HG03442 (cell line): ENCODE measurements around the gene PPP2R5A.
"Not testable (repeated sequence)": the region's sequence is repeated elsewhere in the genome, so short reads cannot be mapped to it uniquely, and the experiment has no call there.

Experiments used
- ATAC-seq: cut with Tn5 transposase; IDR thresholded peaks from one replicate; pipeline ENCODE4 v1.9.1; 2021; ENCODE audit warnings: mild to moderate bottlenecking, moderate library complexity; ENCODE audit not compliant: unreplicated experiment

Gene PPP2R5A

GRCh38 chr1:212267017-212267416, 18.2 kb upstream of the PPP2R5A start:
- ATAC-seq: no peak

DNA sequence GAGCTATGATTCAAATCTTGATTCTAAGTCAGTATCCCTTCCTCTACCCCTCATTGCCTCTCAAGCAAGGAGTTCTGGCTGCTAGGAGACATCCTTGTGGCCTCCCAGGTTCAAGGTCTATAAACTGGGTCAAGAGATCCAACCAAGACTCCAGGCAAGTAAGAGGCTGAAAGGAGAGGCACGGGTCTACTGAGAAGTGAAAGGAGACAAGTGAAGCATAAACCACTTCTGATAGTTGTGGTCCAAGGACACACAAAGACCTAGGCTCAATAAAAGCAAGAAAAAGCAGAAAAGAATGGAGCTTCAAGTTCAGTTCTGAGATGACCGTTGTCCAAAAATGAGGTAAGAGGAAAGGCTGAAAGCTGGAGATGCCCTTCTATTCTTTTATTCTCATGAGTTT, 17.8 kb upstream of the PPP2R5A start:
- ATAC-seq: no peak

DNA sequence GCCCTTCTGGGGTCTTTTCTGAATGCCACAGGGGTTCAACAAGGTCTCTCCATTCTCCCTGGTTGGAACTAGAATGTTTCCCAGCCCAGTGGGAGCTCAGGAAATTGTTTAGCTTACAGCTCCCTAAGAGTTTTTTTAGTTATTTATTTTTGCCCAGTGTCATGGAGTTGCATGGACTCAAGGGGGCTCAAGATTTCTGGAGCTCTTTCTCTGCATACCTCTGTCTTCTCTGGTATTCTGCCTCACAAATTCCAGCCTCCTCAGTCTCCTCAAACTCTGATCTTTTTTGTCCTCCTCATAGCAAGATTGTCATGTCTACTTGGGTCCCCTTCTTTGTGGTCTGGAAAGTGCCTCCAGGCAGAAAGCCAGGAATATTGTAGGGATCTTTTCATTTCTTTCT, 15.9 kb upstream of the PPP2R5A start:
- ATAC-seq: no peak

GRCh38 chr1:212270564-212270963, 14.6 kb upstream of the PPP2R5A start:
- no peak for ATAC-seq

GRCh38 chr1:212271234-212271633, 14.0 kb upstream of the PPP2R5A start:
- no peak for ATAC-seq

DNA sequence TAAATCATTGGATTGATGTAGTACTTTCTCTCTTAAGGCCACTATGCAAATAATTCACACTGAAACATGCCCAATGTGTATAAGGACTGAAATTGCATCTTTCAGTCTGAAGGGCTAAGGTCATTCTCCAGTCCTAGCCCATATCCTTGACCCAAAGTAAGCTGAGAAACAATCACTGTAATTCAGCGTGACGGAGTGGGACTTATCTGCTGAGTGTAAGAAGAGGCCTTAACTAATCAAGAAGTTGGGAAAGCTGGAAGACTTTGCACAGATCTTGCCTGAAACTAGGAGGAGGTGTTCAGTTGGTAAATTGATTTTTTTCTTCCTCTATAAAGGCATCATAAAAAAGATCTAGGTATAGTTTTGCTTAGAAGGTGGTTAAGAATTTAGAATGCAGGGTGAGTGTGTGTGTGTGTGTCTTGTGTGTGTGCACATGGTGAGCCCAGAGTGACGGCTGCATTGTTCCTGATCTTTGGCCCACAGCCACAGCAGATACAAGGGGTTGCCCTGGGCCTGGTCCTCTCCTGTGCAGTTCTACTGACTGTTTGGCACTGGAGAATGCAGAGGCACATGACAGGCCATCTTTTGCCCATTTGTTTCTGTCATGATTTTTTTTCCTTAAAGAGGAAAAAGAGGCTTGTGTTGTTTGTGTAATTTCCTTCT, 13.3 kb upstream of the PPP2R5A start:
- ATAC-seq: no peak

DNA sequence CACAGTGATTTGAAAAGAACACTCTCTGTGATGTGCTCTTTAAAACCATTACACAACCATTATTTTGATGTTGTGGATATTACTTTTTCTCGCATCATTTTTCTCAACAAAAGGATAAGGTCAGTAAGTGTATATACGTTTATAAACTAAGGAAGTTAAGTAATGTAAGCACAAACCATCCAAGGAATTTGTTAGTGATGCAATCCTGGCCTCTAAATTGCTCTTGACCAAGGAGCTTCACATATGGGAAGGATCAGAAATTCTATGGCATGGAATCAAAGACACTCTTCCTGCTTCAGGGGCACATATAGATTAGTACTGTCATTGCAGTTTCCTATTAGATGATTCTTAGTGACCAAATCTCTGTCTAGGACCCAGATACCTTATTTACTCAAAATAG, 3.6 kb upstream of the PPP2R5A start:
- no peak for ATAC-seq

DNA sequence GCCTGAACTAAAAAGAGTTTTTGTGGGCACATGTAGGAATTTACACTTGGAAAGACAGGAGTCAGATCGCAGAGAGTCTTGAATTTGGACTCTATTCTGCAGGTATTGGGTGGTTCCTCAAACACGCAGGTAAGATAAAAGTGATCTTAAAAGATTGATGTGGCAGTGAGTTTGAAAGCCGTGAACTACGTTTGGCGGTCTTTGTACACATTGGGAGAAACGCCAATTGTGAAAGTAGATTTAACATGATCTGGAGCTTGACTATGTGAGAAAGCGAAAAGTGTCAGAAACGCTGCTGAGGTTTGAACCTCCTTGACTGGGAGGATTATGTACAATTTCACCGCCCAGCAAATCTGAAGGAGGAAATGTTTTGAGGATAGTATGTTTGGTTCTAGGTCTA, 1.5 kb upstream of the PPP2R5A start:
- ATAC-seq: no peak

GRCh38 chr1:212284332-212284743, 872 bp upstream of the PPP2R5A start:
- no peak for ATAC-seq

DNA sequence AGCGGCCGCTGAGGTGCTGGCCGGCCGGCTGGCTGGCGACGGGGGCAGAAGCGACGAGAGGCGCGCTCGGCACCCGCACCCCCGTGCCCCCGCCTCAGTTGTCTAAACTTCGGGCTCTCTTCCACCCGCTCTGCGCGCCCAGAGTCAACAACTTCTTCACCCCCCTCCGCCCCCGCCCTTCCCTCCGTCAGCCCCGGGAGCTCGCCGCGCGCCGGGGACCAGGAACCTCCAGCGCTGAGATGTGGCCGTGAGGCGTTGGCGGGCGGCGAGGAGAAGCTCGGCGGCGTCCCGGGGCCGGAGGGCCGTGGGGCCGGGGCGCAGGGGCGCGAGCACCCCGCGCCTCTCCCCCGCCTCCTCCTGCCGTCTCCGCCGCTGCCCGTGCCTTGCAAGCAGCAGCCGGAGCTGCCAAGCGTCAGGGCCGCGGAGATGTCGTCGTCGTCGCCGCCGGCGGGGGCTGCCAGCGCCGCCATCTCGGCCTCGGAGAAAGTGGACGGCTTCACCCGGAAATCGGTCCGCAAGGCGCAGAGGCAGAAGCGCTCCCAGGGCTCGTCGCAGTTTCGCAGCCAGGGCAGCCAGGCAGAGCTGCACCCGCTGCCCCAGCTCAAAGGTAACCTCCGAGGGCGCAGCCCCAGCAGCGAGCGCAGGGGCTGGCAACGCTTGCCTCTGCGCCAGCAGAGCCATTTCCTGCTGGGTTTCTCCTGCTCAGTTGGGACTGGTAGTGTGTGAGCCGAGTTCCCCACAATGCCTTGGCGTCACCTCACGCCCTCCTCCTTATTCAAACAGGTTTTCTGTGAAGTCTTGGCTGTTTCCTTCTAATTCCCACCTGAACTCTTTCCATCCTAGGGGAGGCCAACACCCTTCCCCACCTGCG, 710 bp downstream of the PPP2R5A start:
- ATAC-seq: peak; percentile 11

DNA sequence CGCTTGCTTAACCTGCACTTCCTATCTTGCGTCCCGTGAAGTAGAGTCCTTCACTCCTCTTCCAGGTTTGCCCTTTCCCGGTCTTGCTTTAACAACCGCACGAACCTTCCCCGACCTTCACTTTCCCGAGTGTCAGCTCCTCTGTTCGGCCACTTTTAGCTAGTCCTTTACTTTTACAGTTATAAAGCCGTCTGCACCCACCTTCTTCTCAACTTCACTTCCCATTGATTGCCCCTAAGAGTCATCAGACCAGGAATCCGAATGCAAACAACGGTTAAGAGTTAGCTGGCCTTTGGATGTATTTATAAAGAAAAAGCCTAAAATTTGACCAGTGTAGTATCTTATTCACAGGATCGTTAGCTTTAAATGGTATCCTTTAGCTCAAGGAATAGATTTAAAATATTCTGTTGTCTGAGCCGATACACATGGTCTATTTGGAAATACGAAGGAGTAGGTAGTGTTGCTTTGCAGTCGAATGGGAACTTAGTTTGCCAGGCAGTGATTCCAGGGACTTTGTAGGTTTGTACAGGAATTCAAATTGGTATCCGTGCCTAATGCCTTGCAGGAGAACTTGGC, 1.4 kb downstream of the PPP2R5A start:
- ATAC-seq: no peak

GRCh38 chr1:212287261-212287895, 2.2 kb downstream of the PPP2R5A start:
- ATAC-seq: no peak

- not testable (repeated sequence) for ATAC-seq
Observed at GRCh38 chr1:212287995-212288394, 2.8 kb downstream of the PPP2R5A start.

- ATAC-seq: no peak
Observed at GRCh38 chr1:212288615-212289014, 3.4 kb downstream of the PPP2R5A start.

DNA sequence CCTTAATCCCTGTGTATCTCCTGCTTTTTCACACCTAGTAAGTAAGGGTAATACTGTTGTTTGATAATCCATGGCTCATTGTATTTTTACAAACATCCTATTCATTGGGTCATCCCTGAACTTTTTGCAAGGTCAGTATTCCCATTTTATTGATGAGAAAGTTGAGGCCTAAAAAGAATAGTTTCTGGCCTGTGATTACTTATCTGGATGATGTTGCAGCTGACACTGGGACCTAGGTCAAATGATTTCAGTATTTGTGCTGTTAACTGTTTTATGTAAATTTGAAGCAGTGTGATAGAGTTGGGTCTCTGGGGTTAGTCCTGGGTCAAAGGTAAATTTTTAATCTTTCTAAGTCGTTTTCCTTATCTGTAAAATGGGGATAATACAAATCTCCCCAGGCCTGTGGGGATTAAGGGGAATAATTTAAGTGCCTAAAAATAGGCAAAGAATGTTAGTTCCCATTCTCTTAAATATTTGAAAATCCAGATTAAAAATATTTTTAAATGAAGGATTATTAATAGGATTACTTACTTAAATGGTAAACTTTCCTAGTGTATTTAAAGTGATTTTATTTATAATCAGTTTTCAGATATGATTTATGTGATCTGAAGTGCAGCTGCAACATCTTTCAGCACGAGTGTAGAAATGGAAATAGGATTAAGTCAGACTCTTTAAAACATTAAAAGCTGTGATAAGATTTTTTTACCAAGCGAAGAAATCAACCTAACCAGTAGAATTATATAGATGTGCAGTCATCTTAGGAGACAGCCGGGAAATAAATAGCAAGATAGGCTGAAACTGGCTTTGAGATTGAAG, 4.3 kb downstream of the PPP2R5A start:
- no peak for ATAC-seq

DNA sequence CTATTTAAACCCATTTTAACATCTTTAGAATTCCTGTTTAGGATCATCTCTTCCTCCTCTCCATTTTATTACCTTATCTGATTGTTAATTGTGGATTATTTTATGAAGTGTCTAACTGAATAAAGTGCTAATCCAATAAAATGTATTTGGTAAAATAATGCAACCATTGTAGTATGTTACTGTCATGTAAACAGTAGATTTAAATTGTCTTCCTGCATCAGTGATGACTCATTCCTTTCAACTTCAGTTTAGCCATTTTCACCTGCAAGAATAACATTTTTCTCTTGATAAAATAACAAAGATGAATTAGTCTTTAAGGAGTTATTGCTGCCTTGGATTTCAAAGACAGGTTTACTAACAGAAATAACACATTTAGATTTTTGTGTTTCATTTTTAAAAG, 5.4 kb downstream of the PPP2R5A start:
- ATAC-seq: no peak

GRCh38 chr1:212291505-212292134, 6.4 kb downstream of the PPP2R5A start:
- ATAC-seq: peak; percentile 68

GRCh38 chr1:212292250-212293105, 7.3 kb downstream of the PPP2R5A start:
- no peak for ATAC-seq

- ATAC-seq: no peak
Observed at GRCh38 chr1:212293579-212293978, 8.4 kb downstream of the PPP2R5A start.
